ENCODE measurements around the gene PSMC3IP. TPM values are rescaled to one million over a fixed set of nuclear protein-coding genes. Genes with fewer than 3 reads are reported as not detected.

PSMC3IP gene
- total RNA-seq, 6 donors from 2014 or later: 1.9 to 6.8 (median 3.8) TPM; not detected in 1

- peak in 1 of 2 donors; percentile 68 for DNase-seq
- peaks cover 22 to 47% (median 33%) of the 10 kb centered on the region in 4 donors for H3K4me1 ChIP-seq
- no peak for TF ChIP-seq POLR2AphosphoS5 (IDR thresholded peaks at IDR 0.05)
- TF ChIP-seq EP300 (IDR thresholded peaks at IDR 0.05): no peak
- TF ChIP-seq CTCF (IDR thresholded peaks at IDR 0.05): no peak
- TF ChIP-seq POLR2A (IDR thresholded peaks at IDR 0.05): no peak
- H3K27me3 ChIP-seq: no peaks in the 10 kb centered on the region
- peak overlapping the region; percentile 80 to 93 (median 84) for H3K27ac ChIP-seq
- 45 to 48% methylated on average over 26 of the region's 26 CpGs for WGBS, 2 donors
- peak in 1 of 2 donors; percentile 32 for ATAC-seq (ENCODE audit: low FRiP score in 2 of 2)
- no peaks in the 10 kb centered on the region for H3K9me3 ChIP-seq
- H3K4me3 ChIP-seq: peak overlapping the region; percentile 48 to 98 (median 77)
- peaks cover 0 to 19% (median 14%) of the 10 kb centered on the region in 4 donors for H3K36me3 ChIP-seq
Observed at GRCh38 chr17:42535155-42536047, 42.1 kb downstream of the PSMC3IP start.

- no peaks in the 10 kb centered on the region for H3K27me3 ChIP-seq
- ATAC-seq (ENCODE audit: low FRiP score in 2 of 2): peak; percentile 58 to 78
- peak; percentile 81 to 94 for DNase-seq
- H3K27ac ChIP-seq: peak overlapping the region; percentile 61 to 88 (median 79)
- 12 to 15% methylated on average over 38 to 42 of the region's 60 CpGs for WGBS, 2 donors
- peak overlapping the region; percentile 11 to 62 (median 50) for H3K4me3 ChIP-seq
- H3K9me3 ChIP-seq: no peaks in the 10 kb centered on the region
- TF ChIP-seq POLR2A (IDR thresholded peaks at IDR 0.05): peak in 2 of 4 donors; percentile 30 to 63
- peak; percentile 61 to 87 (median 84) for TF ChIP-seq CTCF (IDR thresholded peaks at IDR 0.05)
- TF ChIP-seq EP300 (IDR thresholded peaks at IDR 0.05): no peak
- H3K36me3 ChIP-seq: no peaks in the 10 kb centered on the region
- H3K4me1 ChIP-seq: peaks cover 23 to 57% (median 35%) of the 10 kb centered on the region in 4 donors
Observed at GRCh38 chr17:42531455-42532354, 45.8 kb downstream of the PSMC3IP start.

GRCh38 chr17:42530952-42531454, 46.5 kb downstream of the PSMC3IP start:
- 81% methylated on average over 2 of the region's 2 CpGs; no CpG with 5 or more reads in 1 of the 2 donors for WGBS, 2 donors
- peaks cover 22 to 62% (median 40%) of the 10 kb centered on the region in 4 donors for H3K4me1 ChIP-seq
- H3K9me3 ChIP-seq: no peaks in the 10 kb centered on the region
- no peak for DNase-seq
- no peaks in the 10 kb centered on the region for H3K27me3 ChIP-seq
- no peak for ATAC-seq (ENCODE audit: low FRiP score in 2 of 2)
- no peaks in the 10 kb centered on the region for H3K36me3 ChIP-seq
- H3K27ac ChIP-seq: peak overlapping the region in 3 of 4 donors; percentile 73 to 88 (median 85)
- H3K4me3 ChIP-seq: no peak overlapping the region
- TF ChIP-seq POLR2A (IDR thresholded peaks at IDR 0.05) (no peak), POLR2AphosphoS5 (IDR thresholded peaks at IDR 0.05) (no peak), CTCF (IDR thresholded peaks at IDR 0.05) (no peak), EP300 (IDR thresholded peaks at IDR 0.05) (no peak)

GRCh38 chr17:42529061-42529460, 48.5 kb downstream of the PSMC3IP start:
- no peak overlapping the region for H3K27ac ChIP-seq
- WGBS, 2 donors: 37 to 41% methylated on average over 3 of the region's 3 CpGs

More at GRCh38 chr17:42529061-42529460, 48.5 kb downstream of the PSMC3IP start:
- TF ChIP-seq CTCF (IDR thresholded peaks at IDR 0.05) (no peak), POLR2AphosphoS5 (IDR thresholded peaks at IDR 0.05) (no peak)
- no peak for ATAC-seq (ENCODE audit: low FRiP score in 2 of 2)
- no peaks in the 10 kb centered on the region for H3K9me3 ChIP-seq
- H3K4me3 ChIP-seq: no peak overlapping the region
- peaks cover 16 to 57% (median 38%) of the 10 kb centered on the region in 4 donors for H3K4me1 ChIP-seq
- DNase-seq: no peak
- H3K36me3 ChIP-seq: no peaks in the 10 kb centered on the region
- H3K27me3 ChIP-seq: no peaks in the 10 kb centered on the region

Data from upper lobe of left lung (tissue), 6 donors.